BJ (cell line): Measurements from ENCODE around the gene UST. TPM values are rescaled to one million over a fixed set of nuclear protein-coding genes. Genes with fewer than 3 reads are reported as not detected.

ENCODE experiments used
- CTCF ChIA-PET: fragments of 350-600 bp; formaldehyde crosslinking; extraction: SDS; loops from one replicate; lab custom pipeline; 2021; ENCODE audit warnings: antibody characterized with exemption, inconsistent platforms; lab: Yijun Ruan, JAX
- POLR2A ChIA-PET: fragments of 300-600 bp; sonication (Branson Sonifier 250); formaldehyde crosslinking; extraction: SDS; loops from one replicate; lab custom pipeline; 2021; ENCODE audit warnings: antibody characterized with exemption; lab: Charles Lee
- DNase-seq: peaks from one replicate; pipeline ENCODE4 v3.0.0-alpha.2; 2011; ENCODE audit warnings: low read depth
- H3K27me3 ChIP-seq: 2 replicates; pipeline ENCODE4 v1.6.0; 2011; ENCODE audit warnings: low read length; ENCODE audit not compliant: control insufficient read depth, insufficient read depth
- H3K36me3 ChIP-seq: 2 replicates; pipeline ENCODE4 v1.5.1; 2011; ENCODE audit warnings: low read length; ENCODE audit not compliant: control insufficient read depth, insufficient read depth
- H3K4me3 ChIP-seq: 2 replicates; pipeline ENCODE4 v1.5.1; 2011; ENCODE audit warnings: low read depth, mild to moderate bottlenecking, control low read depth, low read length
- CTCF ChIP-seq: IDR thresholded peaks from 2 replicates; pipeline ENCODE4 v1.5.1; 2011; ENCODE audit warnings: low read depth, mild to moderate bottlenecking, control low read depth, inconsistent platforms, low read length, moderate library complexity; ENCODE audit not compliant: insufficient read depth
- polyA plus RNA-seq: library from polyadenylated mRNA; depleted of rRNA; stranded (reverse); fragments of >200 nt; gene quantifications from 2 replicates; pipeline ENCODE4 v1.2.3, GENCODE V29; 2011

UST gene
- polyA plus RNA-seq, 1 experiment, result 6.8 TPM

DNA sequence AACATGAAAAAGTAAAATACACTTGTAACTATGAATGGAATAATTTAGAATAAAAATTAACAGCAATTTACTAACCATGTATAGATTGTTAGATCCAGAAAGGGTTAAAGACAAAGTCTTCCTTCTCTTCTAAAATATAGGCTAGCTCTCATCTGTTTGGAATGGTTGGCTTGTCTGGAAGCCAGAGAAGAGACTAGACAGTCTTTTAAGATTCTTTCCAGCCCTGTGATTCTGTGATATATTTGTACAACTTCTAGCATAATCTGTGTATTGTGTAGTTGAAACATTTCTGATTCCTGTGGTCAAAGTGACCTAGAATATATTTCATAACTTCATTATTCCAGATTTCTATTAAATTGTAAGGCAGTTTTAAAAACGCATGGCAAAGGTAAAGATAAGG lies 196.6 kb downstream of the UST start:
- Histone ChIP-seq H3K36me3 (no peaks in the 10 kb centered on the region), H3K4me3 (no peak overlapping the region), H3K27me3 (no peaks in the 10 kb centered on the region)
- TF ChIP-seq CTCF, result no peak
- CTCF ChIA-PET, result interaction anchor here (1.7 kb wide), 1 partner anchor 83 kb away, joined by 5 read pairs; no protein-coding TSS in a partner anchor
- no peak for DNase-seq
- POLR2A ChIA-PET, result interaction anchor here (0.7 kb wide), 1 partner anchor 1741 kb away, joined by 3 read pairs; no protein-coding TSS in a partner anchor

DNA sequence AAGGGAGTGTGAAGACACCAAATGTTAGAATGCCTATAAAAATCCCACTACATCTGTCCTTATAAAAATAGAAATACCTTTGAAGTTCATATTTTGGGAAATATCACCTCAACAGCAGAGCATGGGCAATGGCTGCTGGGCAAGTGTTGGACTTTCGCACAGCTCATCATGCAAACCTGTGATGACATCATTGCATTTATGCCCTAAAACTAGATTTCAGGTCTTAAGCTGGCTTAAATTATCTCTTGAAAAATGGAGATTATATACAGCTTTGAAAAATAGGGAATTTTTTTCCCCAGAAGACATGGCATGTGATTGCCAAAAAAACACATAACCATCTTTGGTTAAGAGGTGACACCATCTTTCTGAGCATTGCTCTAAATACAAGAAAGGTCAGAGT lies 197.8 kb downstream of the UST start:
- Histone ChIP-seq H3K27me3 (no peaks in the 10 kb centered on the region), H3K36me3 (no peaks in the 10 kb centered on the region), H3K4me3 (no peak overlapping the region)
- ChIA-PET CTCF (interaction anchor here (0.7 to 1.7 kb wide), 3 partner anchors 53 to 366 kb away, joined by 3 to 5 read pairs (median 3); no protein-coding TSS in a partner anchor), POLR2A (no interaction called here)
- no peak for DNase-seq
- no peak for TF ChIP-seq CTCF

GRCh38 chr6:148945301-148946021 lies 198.6 kb downstream of the UST start:
- no peak for TF ChIP-seq CTCF
- ChIA-PET CTCF (interaction anchor here (1.7 to 2.4 kb wide), 3 partner anchors 52 to 368 kb away, joined by 3 to 12 read pairs (median 7); no protein-coding TSS in a partner anchor), POLR2A (no interaction called here)
- Histone ChIP-seq H3K4me3 (no peak overlapping the region), H3K27me3 (no peaks in the 10 kb centered on the region), H3K36me3 (no peaks in the 10 kb centered on the region)
- no peak for DNase-seq

- Histone ChIP-seq H3K4me3 (no peak overlapping the region), H3K36me3 (no peaks in the 10 kb centered on the region), H3K27me3 (no peaks in the 10 kb centered on the region)
- peak; percentile 90 for TF ChIP-seq CTCF
- CTCF ChIA-PET, result interaction anchor here (0.6 to 2.4 kb wide), 7 partner anchors 10 to 1275 kb away, joined by 3 to 12 read pairs (median 4); no protein-coding TSS in a partner anchor
- DNase-seq, result no peak
- POLR2A ChIA-PET, result no interaction called here
These were observed 201.0 kb downstream of the UST start for GRCh38 chr6:148947621-148948444.

DNA sequence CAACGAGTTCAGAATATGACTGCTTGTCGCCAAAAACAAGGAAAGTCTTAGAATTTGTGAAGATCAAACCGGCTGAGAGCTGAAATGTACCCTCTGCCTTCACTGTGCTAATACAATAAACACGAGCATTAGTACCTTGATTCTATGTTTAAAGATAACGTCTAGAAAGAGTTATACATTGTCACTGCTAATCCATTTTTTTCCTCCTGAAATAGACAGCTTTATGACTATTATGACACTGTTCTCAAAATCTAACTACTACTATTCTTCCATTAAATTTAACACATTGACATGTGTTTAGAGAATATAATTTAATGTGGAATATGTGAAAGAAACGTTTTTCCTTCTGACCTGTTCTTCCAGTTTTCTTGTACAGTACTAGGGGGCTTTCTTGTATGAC lies 204.8 kb downstream of the UST start:
- Histone ChIP-seq H3K36me3 (no peaks in the 10 kb centered on the region), H3K4me3 (no peak overlapping the region), H3K27me3 (no peaks in the 10 kb centered on the region)
- CTCF ChIA-PET, result interaction anchor here (0.9 to 1.4 kb wide), 3 partner anchors 24 to 374 kb away, joined by 3 to 6 read pairs (median 3); no protein-coding TSS in a partner anchor
- DNase-seq, result no peak
- POLR2A ChIA-PET, result no interaction called here
- no peak for TF ChIP-seq CTCF
